ENCODE results near the gene NCKAP5. TPM values are rescaled to one million over a fixed set of nuclear protein-coding genes. Genes with fewer than 3 reads are reported as not detected.

Gene NCKAP5
- total RNA-seq, 1 donor from 2014 or later, result 27.9 TPM

DNA sequence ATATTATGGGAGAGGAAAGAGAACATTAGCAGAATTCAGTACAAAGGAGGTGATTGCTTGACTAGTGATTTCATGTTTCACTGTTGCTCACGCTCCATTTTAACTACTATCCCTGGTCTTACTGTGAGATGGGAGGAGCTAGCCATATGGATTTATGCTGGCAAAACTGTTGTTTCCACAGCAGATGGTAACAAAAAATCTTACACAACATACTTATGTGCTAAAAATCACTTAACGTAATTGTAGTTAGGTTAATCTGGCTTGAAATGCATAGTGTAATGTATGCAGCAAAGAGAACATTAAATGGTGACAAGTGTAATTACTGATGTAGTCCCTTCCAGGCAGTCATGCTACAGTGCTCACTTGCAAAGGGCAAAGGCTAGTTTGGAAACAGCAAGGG is 742.7 kb downstream of the NCKAP5 start:
- H3K27me3 Mint-ChIP-seq (ENCODE audit: low read depth), result no peaks in the 10 kb centered on the region
- H3K4me3 Mint-ChIP-seq, result no peak overlapping the region
- H3K27ac Mint-ChIP-seq (ENCODE audit: unreplicated experiment), result no peak overlapping the region
- DNase-seq (ENCODE audit: low read depth, low spot score), result no peak
- TF ChIP-seq CTCF (conservative IDR thresholded peaks at IDR 0.05), result no peak
- H3K9me3 Mint-ChIP-seq, result peaks cover 3% of the 10 kb centered on the region
- peaks cover 18% of the 10 kb centered on the region for H3K4me1 Mint-ChIP-seq
- H3K36me3 Mint-ChIP-seq (ENCODE audit: low read depth), result peaks cover 13% of the 10 kb centered on the region

DNA sequence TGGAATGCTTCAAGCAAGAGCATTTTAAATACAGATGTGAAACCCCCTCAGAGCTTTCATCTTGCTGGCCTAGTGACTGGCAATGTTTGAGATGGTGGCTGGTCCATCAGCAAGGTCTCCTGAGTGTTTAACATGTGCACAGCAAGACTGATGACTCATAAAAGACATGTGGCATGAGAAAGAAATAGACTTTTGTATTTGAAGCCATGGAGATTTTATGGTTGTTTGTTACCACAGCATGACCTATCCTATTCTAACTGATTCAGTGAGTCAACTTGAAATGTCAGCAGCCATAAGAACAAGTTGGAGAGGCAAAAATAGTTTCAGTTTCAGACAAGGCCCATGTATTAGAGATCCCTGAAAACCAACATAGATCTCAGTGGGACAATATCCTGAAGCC is 743.5 kb downstream of the NCKAP5 start:
- no peak for TF ChIP-seq CTCF (conservative IDR thresholded peaks at IDR 0.05)
- Mint-ChIP-seq H3K27ac (ENCODE audit: unreplicated experiment) (no peak overlapping the region), H3K4me1 (peaks cover 18% of the 10 kb centered on the region), H3K9me3 (peaks cover 3% of the 10 kb centered on the region), H3K27me3 (ENCODE audit: low read depth) (no peaks in the 10 kb centered on the region), H3K36me3 (ENCODE audit: low read depth) (peaks cover 13% of the 10 kb centered on the region), H3K4me3 (no peak overlapping the region)
- no peak for DNase-seq (ENCODE audit: low read depth, low spot score)

- peaks cover 14% of the 10 kb centered on the region for H3K4me1 Mint-ChIP-seq
- H3K4me3 Mint-ChIP-seq, result no peak overlapping the region
- H3K27ac Mint-ChIP-seq (ENCODE audit: unreplicated experiment), result no peak overlapping the region
- no peaks in the 10 kb centered on the region for H3K27me3 Mint-ChIP-seq (ENCODE audit: low read depth)
- H3K36me3 Mint-ChIP-seq (ENCODE audit: low read depth), result peaks cover 18% of the 10 kb centered on the region
- peaks cover 2% of the 10 kb centered on the region for H3K9me3 Mint-ChIP-seq
- TF ChIP-seq CTCF (conservative IDR thresholded peaks at IDR 0.05), result no peak
- no peak for DNase-seq (ENCODE audit: low read depth, low spot score)
These were observed 752.0 kb downstream of the NCKAP5 start for GRCh38 chr2:132816234-132816633.

DNA sequence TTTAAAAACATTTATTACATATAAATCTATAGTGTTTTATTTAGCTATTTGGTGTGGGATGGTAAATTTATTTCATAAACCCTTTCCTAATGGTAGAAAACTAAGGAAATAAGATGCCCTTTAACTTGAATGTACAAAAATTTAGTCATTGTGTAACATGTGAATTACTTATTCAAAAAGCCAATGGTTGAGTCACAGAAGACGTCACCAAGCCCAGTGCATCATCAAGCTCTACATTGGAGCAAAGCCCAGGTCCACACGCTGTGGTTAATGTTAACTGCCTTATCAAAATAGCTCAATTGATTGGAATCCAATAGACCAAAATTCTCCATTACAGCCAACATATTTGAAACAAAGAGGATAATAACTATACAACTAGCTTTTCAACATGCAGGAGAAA is 752.7 kb downstream of the NCKAP5 start:
- Mint-ChIP-seq H3K9me3 (peaks cover 2% of the 10 kb centered on the region), H3K4me1 (peaks cover 14% of the 10 kb centered on the region), H3K27me3 (ENCODE audit: low read depth) (no peaks in the 10 kb centered on the region), H3K36me3 (ENCODE audit: low read depth) (peaks cover 25% of the 10 kb centered on the region), H3K27ac (ENCODE audit: unreplicated experiment) (no peak overlapping the region), H3K4me3 (no peak overlapping the region)
- DNase-seq (ENCODE audit: low read depth, low spot score), result no peak
- TF ChIP-seq CTCF (conservative IDR thresholded peaks at IDR 0.05), result no peak

DNA sequence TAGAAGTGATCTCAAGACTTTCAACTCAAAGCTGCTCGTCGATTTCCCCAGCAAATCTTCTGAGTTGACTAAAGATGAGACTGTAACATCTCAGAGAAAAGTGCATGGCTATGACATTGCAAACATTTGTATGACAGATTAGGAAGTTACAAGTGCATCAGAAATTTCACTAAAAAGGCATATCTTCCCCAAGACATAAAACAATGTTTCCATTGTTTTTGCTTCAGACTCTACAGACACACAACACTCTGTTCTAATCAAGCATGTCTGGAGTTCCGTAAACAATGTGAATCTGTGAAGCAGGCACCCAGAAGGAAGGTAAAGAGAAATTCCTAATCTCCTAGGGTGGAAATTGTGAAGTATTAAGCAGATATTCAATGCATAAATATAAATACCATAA is 753.6 kb downstream of the NCKAP5 start:
- no peak for TF ChIP-seq CTCF (conservative IDR thresholded peaks at IDR 0.05)
- peaks cover 14% of the 10 kb centered on the region for H3K4me1 Mint-ChIP-seq
- H3K27ac Mint-ChIP-seq (ENCODE audit: unreplicated experiment), result no peak overlapping the region
- DNase-seq (ENCODE audit: low read depth, low spot score), result no peak
- H3K4me3 Mint-ChIP-seq, result no peak overlapping the region
- peaks cover 33% of the 10 kb centered on the region for H3K36me3 Mint-ChIP-seq (ENCODE audit: low read depth)
- H3K27me3 Mint-ChIP-seq (ENCODE audit: low read depth), result no peaks in the 10 kb centered on the region
- H3K9me3 Mint-ChIP-seq, result peaks cover 6% of the 10 kb centered on the region

DNA sequence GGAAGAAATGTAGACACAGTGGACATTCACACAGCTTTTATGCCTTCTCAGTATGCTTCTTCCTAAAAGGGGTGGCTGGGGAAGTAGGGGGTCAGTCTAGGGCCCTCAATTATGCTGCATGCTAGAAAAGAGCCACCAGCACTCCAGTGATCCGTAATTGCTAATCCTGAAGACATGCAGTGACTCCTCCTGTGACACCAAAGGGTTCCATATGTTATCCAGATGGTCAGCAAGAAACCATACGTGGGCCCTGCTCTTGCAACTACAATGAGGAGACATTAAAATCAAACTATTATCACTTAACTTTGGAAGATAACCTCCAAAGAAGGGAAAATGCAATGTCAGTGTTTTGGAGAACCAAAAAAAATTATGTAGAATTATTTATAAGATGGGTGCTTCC is 754.8 kb downstream of the NCKAP5 start:
- Mint-ChIP-seq H3K4me1 (peaks cover 14% of the 10 kb centered on the region), H3K27me3 (ENCODE audit: low read depth) (no peaks in the 10 kb centered on the region), H3K9me3 (peaks cover 16% of the 10 kb centered on the region), H3K4me3 (no peak overlapping the region), H3K27ac (ENCODE audit: unreplicated experiment) (no peak overlapping the region), H3K36me3 (ENCODE audit: low read depth) (peaks cover 40% of the 10 kb centered on the region)
- no peak for DNase-seq (ENCODE audit: low read depth, low spot score)
- TF ChIP-seq CTCF (conservative IDR thresholded peaks at IDR 0.05), result no peak

Data from neural crest cell (in vitro differentiated cells).